GM19193 (cell line): ENCODE data around the gene PPP2R5C.

Source experiments
- POLR2A ChIP-seq: IDR thresholded peaks from 4 replicates; pipeline ENCODE4 v1.6.1; 2011; ENCODE audit not compliant: insufficient read depth, insufficient read length; ENCODE audit errors: extremely low read depth

PPP2R5C gene

DNA sequence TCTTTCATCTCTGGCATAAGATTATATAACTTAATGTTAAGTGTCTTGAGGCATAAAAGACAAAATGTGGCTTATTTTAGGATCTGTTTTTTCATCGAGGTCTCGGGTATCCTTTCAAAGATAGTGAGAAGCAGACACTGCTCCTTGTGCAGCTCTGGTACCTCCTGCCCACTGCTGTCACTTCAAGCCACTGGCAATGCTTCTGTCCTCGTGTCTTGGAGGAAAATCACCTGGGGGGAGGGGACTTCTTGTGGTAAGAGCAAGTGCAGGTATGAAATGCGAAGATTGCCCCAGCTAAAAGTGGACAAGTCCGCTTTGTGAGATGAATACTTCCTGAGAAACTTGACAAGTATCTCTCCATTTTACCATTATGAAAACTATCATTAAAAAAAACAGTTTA is 165.1 kb downstream of the PPP2R5C start:
- TF ChIP-seq POLR2A, result no peak

GRCh38 chr14:101927859-101928258 is 166.3 kb downstream of the PPP2R5C start:
- no peak for TF ChIP-seq POLR2A

GRCh38 chr14:101928415-101928841 is 166.9 kb downstream of the PPP2R5C start:
- TF ChIP-seq POLR2A, result no peak

GRCh38 chr14:101929096-101929495 is 167.6 kb downstream of the PPP2R5C start:
- no peak for TF ChIP-seq POLR2A

DNA sequence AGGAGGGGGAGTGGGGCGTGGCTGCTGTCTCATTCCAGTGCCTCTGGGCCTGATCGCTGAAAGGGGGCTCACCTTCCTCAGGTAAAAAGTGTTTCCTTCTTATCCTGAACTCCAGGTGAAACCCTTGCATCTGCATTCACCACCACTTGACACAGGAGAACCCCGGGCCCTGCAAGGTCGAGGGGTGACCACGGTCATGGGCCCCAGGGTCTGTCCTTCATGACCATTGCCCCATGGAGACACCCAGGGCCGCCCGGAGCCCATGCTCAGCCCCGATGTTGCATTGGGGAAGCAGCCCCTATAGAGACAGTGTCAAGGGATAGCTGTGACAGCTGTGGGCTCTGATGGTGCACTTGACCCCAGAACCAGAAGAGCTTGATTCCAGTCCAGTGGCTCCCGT is 168.4 kb downstream of the PPP2R5C start:
- TF ChIP-seq POLR2A, result no peak

- TF ChIP-seq POLR2A, result no peak
Observed at GRCh38 chr14:101932673-101933072, 171.2 kb downstream of the PPP2R5C start.

DNA sequence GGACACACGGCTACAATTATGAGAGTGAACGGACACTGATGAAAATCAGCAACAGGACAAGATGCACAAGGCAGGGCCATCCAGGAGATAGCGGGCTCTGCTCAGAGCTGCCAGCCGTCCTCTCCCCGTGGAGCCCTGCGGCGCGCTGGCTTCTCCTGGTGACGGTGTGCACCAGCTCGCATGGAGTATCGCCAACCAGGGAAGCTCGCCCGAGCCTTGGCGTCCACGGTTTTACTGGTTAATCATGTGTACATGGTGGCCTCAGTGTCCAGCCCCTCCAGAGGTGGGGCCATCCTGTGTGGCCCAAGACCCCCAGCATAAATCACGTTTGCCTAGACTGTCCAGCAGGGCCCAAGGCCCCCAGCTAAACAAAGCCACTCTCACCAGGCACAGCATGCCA is 171.7 kb downstream of the PPP2R5C start:
- no peak for TF ChIP-seq POLR2A

DNA sequence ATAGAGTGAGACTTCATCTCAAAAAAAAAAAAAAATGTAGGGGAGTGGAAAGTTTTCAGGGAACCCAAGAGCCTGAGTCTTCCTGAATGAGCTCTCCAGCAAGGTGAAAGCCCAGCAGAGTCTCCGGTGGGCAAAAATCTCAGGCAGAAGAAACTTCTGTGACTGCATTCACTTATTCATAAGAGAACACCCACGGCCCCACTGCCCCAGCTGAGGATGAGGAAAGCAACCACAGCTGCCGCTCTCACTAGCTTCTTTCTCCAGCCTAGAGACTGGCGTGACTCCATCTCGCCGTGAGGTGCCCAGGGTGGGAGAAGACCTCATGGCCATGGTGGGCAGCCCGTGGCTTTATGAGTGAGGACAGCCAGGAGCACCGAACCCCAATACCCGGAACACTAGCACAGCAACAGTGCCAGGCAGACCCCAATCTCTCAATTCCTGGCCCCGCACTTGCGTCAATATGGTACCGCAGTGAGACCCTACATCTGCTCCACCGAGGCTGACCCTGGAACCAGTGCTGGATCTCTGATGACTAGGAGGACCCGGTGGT is 173.2 kb downstream of the PPP2R5C start:
- TF ChIP-seq POLR2A, result no peak

- TF ChIP-seq POLR2A, result no peak
Observed at GRCh38 chr14:101937926-101938767, 176.6 kb downstream of the PPP2R5C start.

GRCh38 chr14:101939646-101940170 is 178.2 kb downstream of the PPP2R5C start:
- no peak for TF ChIP-seq POLR2A

DNA sequence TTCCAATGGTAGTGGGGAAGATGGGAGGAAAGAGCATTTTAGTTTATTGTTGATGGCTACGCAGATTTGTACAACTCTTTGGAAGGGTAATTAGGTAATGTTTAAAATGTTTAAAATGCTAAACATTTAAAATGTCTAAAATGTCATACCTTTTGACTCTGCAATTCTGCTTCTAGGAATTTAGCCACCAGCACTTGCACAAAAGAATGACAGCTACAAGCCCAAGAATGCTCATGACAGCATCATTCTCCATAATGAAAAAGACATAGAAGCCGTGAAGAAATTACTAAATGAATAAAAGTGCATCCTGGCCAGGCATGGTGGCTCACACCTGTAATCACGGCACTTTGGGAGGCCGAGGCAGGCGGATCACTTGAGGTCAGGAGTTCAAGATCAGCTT is 182.9 kb downstream of the PPP2R5C start:
- TF ChIP-seq POLR2A, result no peak

DNA sequence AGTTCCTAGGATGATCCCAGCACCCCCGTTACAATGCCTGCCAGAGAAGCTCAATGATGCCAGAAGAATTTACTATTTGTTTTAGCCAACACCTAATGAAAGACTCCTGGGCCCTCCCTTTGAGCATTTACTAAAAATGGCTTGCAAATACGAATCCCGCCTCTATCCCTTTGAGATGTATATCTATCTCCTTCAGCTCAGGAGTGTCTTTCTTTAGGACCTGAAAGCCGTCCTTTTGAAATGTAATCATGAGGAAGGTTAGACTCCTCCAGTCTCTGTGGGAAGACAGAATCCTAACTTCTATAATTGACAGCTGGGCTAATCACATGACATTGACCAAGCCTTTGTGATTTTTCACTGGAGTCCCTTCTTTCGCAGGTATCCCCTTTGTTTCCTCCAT is 183.7 kb downstream of the PPP2R5C start:
- no peak for TF ChIP-seq POLR2A

DNA sequence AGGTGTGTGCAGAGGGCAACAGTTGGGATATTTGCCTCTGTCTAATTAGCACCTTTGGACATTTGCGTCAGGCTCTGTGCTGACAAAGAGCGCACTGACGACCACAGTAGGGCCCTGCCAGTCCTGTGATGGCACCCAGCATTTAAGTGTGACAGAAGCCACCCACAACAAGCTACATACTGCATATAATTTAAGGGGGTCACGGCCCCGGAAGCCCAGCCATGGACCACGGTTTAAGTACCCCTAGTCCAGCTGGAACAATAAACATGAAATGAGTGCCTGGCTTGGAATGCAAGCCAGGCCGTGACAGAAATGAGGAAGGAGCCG is 186.0 kb downstream of the PPP2R5C start:
- TF ChIP-seq POLR2A, result no peak

GRCh38 chr14:101947904-101948665 is 186.6 kb downstream of the PPP2R5C start:
- TF ChIP-seq POLR2A, result peak; percentile 89

DNA sequence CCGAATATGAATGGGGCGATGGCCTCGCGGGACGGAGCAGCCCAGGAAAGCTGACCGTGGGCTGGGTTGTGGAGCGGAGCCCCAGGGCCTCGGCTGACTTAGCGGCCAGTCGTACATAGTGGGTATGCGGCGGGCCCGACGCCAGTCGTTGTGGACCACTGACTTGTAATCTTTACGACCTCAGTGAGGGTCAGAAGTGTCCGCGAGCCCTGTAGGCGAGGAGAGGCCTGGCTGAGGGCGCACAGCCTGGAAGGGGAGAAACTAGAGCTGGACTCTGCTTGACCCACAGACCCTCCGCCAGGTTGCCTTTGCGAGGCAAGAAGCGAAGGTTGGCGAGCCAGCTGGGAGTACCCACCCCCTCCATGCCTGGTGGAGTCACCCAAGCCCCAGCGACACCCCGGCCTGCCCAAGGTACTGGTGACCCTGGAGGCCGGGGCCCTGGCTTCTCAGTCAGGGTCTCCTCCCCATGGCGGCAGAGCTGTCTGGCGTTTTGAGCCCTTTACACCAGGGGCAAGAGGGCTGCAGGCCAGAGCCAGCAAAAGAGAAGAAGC is 187.2 kb downstream of the PPP2R5C start:
- TF ChIP-seq POLR2A, result no peak
